Loucy (cell line): Measurements from ENCODE around the gene QPRT.

Experiments used
- H2AFZ ChIP-seq: fragments of 200-600 bp; sonication (generic); 2 replicates; pipeline ENCODE4 v1.6.0; 2016; ENCODE audit warnings: antibody characterized with exemption, mild to moderate bottlenecking, low read length, moderate library complexity
- H3F3A ChIP-seq: fragments of 200-600 bp; 2 replicates; pipeline ENCODE4 v1.6.0; 2016; ENCODE audit warnings: antibody characterized with exemption, low read depth, mild to moderate bottlenecking
- H3K27me3 ChIP-seq: fragments of 200-600 bp; sonication (generic); 2 replicates; pipeline ENCODE4 v1.6.1; 2014; ENCODE audit warnings: low read length, mild to moderate bottlenecking; ENCODE audit not compliant: insufficient read depth, poor library complexity, severe bottlenecking
- H3K36me3 ChIP-seq: fragments of 200-600 bp; sonication (generic); 2 replicates; pipeline ENCODE4 v1.6.1; 2016; ENCODE audit warnings: low read length; ENCODE audit not compliant: insufficient read depth
- H3K4me1 ChIP-seq: fragments of 200-600 bp; sonication (generic); 2 replicates; pipeline ENCODE4 v1.5.1; 2014; ENCODE audit warnings: low read length, mild to moderate bottlenecking; ENCODE audit not compliant: insufficient read depth, poor library complexity, severe bottlenecking
- H3K4me2 ChIP-seq: fragments of 200-600 bp; sonication (generic); 2 replicates; pipeline ENCODE4 v1.6.0; 2014; ENCODE audit warnings: antibody characterized with exemption, low read length, low read depth, mild to moderate bottlenecking; ENCODE audit not compliant: poor library complexity, severe bottlenecking
- H3K4me3 ChIP-seq: fragments of 200-600 bp; sonication (generic); 2 replicates; pipeline ENCODE4 v1.5.1; 2014; ENCODE audit warnings: low read length, mild to moderate bottlenecking, mixed read lengths; ENCODE audit not compliant: poor library complexity, severe bottlenecking
- H3K79me2 ChIP-seq: fragments of 200-600 bp; sonication (generic); 2 replicates; pipeline ENCODE4 v1.6.1; 2014; ENCODE audit warnings: low read length; ENCODE audit not compliant: insufficient read depth
- H3K9ac ChIP-seq: fragments of 200-600 bp; sonication (generic); 2 replicates; pipeline ENCODE4 v1.6.0; 2014; ENCODE audit warnings: mild to moderate bottlenecking, low read depth, low read length, moderate library complexity; ENCODE audit not compliant: poor library complexity, severe bottlenecking
- H3K9me2 ChIP-seq: fragments of 200-600 bp; sonication (generic); replicated peaks from 2 replicates; pipeline ENCODE4 v1.6.1; 2016; ENCODE audit warnings: low read depth, low read length, mixed read lengths
- H3K9me3 ChIP-seq: fragments of 200-600 bp; sonication (generic); 2 replicates; pipeline ENCODE4 v1.6.1; 2014; ENCODE audit warnings: mild to moderate bottlenecking, antibody characterized with exemption, low read length, low read depth; ENCODE audit not compliant: insufficient read depth
- H4K20me1 ChIP-seq: fragments of 200-600 bp; sonication (generic); 2 replicates; pipeline ENCODE4 v1.6.0; 2014; ENCODE audit warnings: antibody characterized with exemption, low read length, mild to moderate bottlenecking; ENCODE audit not compliant: insufficient read depth, poor library complexity, severe bottlenecking
- CTCF ChIP-seq: fragments of 200-600 bp; sonication (generic); conservative IDR thresholded peaks from 2 replicates; pipeline ENCODE4 v1.5.1; 2014; ENCODE audit warnings: mild to moderate bottlenecking, antibody characterized with exemption, low read length
- EZH2phosphoT487 ChIP-seq: fragments of 200-600 bp; IDR thresholded peaks from 2 replicates; pipeline ENCODE4 v1.6.1; 2018; ENCODE audit warnings: antibody characterized with exemption, mild to moderate bottlenecking, moderate library complexity, borderline replicate concordance

QPRT gene

GRCh38 chr16:29698042-29698441 lies 19.1 kb downstream of the QPRT start:
- Histone ChIP-seq H3F3A (no peaks in the 10 kb centered on the region), H3K9me3 (no peaks in the 10 kb centered on the region), H3K9ac (no peak overlapping the region), H3K36me3 (peaks cover 21% of the 10 kb centered on the region; the same call in 1 of the 2 replicates), H4K20me1 (peaks cover 6% of the 10 kb centered on the region), H3K4me1 (peaks cover 20% of the 10 kb centered on the region), H3K27me3 (no peaks in the 10 kb centered on the region), H3K9me2 (no peaks in the 10 kb centered on the region), H3K4me3 (no peak overlapping the region), H3K79me2 (peaks cover 18% of the 10 kb centered on the region), H3K4me2 (no peak overlapping the region), H2AFZ (no peak overlapping the region)
- TF ChIP-seq EZH2phosphoT487 (no peak), CTCF (no peak)

DNA sequence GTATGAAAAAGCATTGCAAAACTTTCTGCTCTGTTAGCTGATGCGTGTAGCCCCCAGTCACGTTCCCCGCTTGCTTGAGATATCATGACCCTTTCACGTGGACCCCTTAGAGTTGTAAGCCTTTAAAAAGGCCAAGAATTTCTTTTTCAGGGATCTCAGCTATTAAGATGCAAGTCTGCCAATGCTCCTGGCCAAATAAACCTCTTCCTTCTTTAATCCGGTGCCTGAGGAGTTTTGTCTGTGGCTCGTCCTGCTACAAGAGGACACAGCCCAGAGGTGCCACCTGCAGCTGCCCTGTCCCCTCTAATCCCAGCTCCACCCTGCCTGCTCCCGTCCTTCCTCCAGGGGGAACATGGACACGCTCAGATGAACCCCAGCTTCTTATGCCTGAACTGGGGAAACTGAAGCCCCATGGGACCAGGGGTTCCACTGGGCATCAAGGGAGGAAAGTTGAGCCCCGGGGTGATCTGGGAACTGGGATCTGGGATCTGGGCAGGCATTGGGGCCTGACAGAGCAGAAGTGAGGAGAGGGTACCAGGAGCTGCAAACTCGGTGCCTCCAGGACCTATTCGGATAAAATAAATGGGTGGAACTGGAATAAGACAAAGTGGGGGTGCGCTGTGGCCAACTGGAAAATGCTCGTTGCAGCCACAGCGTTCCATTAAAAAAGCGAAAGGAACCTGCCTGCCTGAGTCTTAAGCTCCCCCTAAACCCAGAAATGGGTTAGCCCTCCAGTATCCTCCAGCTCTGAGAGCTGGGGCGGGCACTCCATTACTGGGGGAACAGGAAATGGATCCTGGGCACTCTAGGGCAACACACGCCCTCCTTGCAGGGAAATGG lies 19.7 kb downstream of the QPRT start:
- H4K20me1 ChIP-seq: peaks cover 6% of the 10 kb centered on the region
- peaks cover 21% of the 10 kb centered on the region; the same call in 1 of the 2 replicates for H3K36me3 ChIP-seq
- no peak overlapping the region for H2AFZ ChIP-seq
- H3K4me2 ChIP-seq: no peak overlapping the region
- H3K9ac ChIP-seq: no peak overlapping the region
- H3F3A ChIP-seq: no peaks in the 10 kb centered on the region
- H3K27me3 ChIP-seq: no peaks in the 10 kb centered on the region
- H3K9me2 ChIP-seq: no peaks in the 10 kb centered on the region
- peaks cover 14% of the 10 kb centered on the region for H3K79me2 ChIP-seq
- H3K4me3 ChIP-seq: no peak overlapping the region
- H3K9me3 ChIP-seq: no peaks in the 10 kb centered on the region
- no peak for TF ChIP-seq EZH2phosphoT487
- no peak for TF ChIP-seq CTCF
- H3K4me1 ChIP-seq: peaks cover 20% of the 10 kb centered on the region

- H3K4me2 ChIP-seq: no peak overlapping the region
- H4K20me1 ChIP-seq: peaks cover 3% of the 10 kb centered on the region
- H3K4me3 ChIP-seq: no peak overlapping the region
These were observed 20.6 kb downstream of the QPRT start for GRCh38 chr16:29699324-29700219.

More at GRCh38 chr16:29699324-29700219, 20.6 kb downstream of the QPRT start:
- Histone ChIP-seq H3K36me3 (peaks cover 20% of the 10 kb centered on the region; the same call in 1 of the 2 replicates), H3K4me1 (peaks cover 20% of the 10 kb centered on the region), H3K9me2 (no peaks in the 10 kb centered on the region), H3K79me2 (peaks cover 5% of the 10 kb centered on the region; the same call in 1 of the 2 replicates), H3K9ac (no peak overlapping the region), H3F3A (no peaks in the 10 kb centered on the region), H2AFZ (no peak overlapping the region), H3K27me3 (no peaks in the 10 kb centered on the region), H3K9me3 (no peaks in the 10 kb centered on the region)
- no peak for TF ChIP-seq EZH2phosphoT487
- no peak for TF ChIP-seq CTCF
